Loucy (cell line): ENCODE data around the gene MIPEP.

Experiments used
- H2AFZ ChIP-seq: fragments of 200-600 bp; sonication (generic); 2 replicates; pipeline ENCODE4 v1.6.0; 2016; ENCODE audit warnings: antibody characterized with exemption, mild to moderate bottlenecking, low read length, moderate library complexity
- H3F3A ChIP-seq: fragments of 200-600 bp; 2 replicates; pipeline ENCODE4 v1.6.0; 2016; ENCODE audit warnings: antibody characterized with exemption, low read depth, mild to moderate bottlenecking
- H3K27me3 ChIP-seq: fragments of 200-600 bp; sonication (generic); 2 replicates; pipeline ENCODE4 v1.6.1; 2014; ENCODE audit warnings: low read length, mild to moderate bottlenecking; ENCODE audit not compliant: insufficient read depth, poor library complexity, severe bottlenecking
- H3K36me3 ChIP-seq: fragments of 200-600 bp; sonication (generic); 2 replicates; pipeline ENCODE4 v1.6.1; 2016; ENCODE audit warnings: low read length; ENCODE audit not compliant: insufficient read depth
- H3K4me1 ChIP-seq: fragments of 200-600 bp; sonication (generic); 2 replicates; pipeline ENCODE4 v1.5.1; 2014; ENCODE audit warnings: low read length, mild to moderate bottlenecking; ENCODE audit not compliant: insufficient read depth, poor library complexity, severe bottlenecking
- H3K4me2 ChIP-seq: fragments of 200-600 bp; sonication (generic); 2 replicates; pipeline ENCODE4 v1.6.0; 2014; ENCODE audit warnings: antibody characterized with exemption, low read length, low read depth, mild to moderate bottlenecking; ENCODE audit not compliant: poor library complexity, severe bottlenecking
- H3K4me3 ChIP-seq: fragments of 200-600 bp; sonication (generic); 2 replicates; pipeline ENCODE4 v1.5.1; 2014; ENCODE audit warnings: low read length, mild to moderate bottlenecking, mixed read lengths; ENCODE audit not compliant: poor library complexity, severe bottlenecking
- H3K79me2 ChIP-seq: fragments of 200-600 bp; sonication (generic); 2 replicates; pipeline ENCODE4 v1.6.1; 2014; ENCODE audit warnings: low read length; ENCODE audit not compliant: insufficient read depth
- H3K9ac ChIP-seq: fragments of 200-600 bp; sonication (generic); 2 replicates; pipeline ENCODE4 v1.6.0; 2014; ENCODE audit warnings: mild to moderate bottlenecking, low read depth, low read length, moderate library complexity; ENCODE audit not compliant: poor library complexity, severe bottlenecking
- H3K9me2 ChIP-seq: fragments of 200-600 bp; sonication (generic); replicated peaks from 2 replicates; pipeline ENCODE4 v1.6.1; 2016; ENCODE audit warnings: low read depth, low read length, mixed read lengths
- H3K9me3 ChIP-seq: fragments of 200-600 bp; sonication (generic); 2 replicates; pipeline ENCODE4 v1.6.1; 2014; ENCODE audit warnings: mild to moderate bottlenecking, antibody characterized with exemption, low read length, low read depth; ENCODE audit not compliant: insufficient read depth
- H4K20me1 ChIP-seq: fragments of 200-600 bp; sonication (generic); 2 replicates; pipeline ENCODE4 v1.6.0; 2014; ENCODE audit warnings: antibody characterized with exemption, low read length, mild to moderate bottlenecking; ENCODE audit not compliant: insufficient read depth, poor library complexity, severe bottlenecking
- EZH2phosphoT487 ChIP-seq: fragments of 200-600 bp; IDR thresholded peaks from 2 replicates; pipeline ENCODE4 v1.6.1; 2018; ENCODE audit warnings: antibody characterized with exemption, mild to moderate bottlenecking, moderate library complexity, borderline replicate concordance
- TF ChIP-seq, protein P1 (sequence below): fragments of 200-600 bp; sonication (generic); conservative IDR thresholded peaks from 2 replicates; pipeline ENCODE4 v1.5.1; 2014; ENCODE audit warnings: mild to moderate bottlenecking, antibody characterized with exemption, low read length

The MIPEP gene

DNA sequence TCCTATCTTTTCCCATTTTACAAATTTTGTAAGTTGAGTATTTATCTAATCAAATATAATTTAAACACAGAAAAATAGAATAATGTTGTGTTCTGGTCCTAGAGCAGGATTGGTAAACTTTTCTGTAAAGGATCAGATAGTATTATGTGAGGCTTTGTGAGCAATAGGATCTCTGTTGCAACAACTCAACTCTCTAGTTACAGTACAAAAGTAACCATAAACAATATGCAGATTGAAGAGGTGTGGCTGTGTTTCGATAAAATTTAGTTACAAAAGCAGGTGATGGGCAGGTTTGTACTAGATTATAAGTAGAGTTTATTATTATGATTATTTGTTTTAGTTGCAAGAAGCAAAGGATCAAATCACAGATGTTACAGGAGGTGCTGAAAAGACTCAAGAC, 23.3 kb upstream of the MIPEP start:
- Histone ChIP-seq H3K27me3 (no peaks in the 10 kb centered on the region), H4K20me1 (no peaks in the 10 kb centered on the region), H3K79me2 (no peaks in the 10 kb centered on the region), H3K9me3 (no peaks in the 10 kb centered on the region), H3K9me2 (no peaks in the 10 kb centered on the region), H3K36me3 (no peaks in the 10 kb centered on the region), H3K4me2 (no peak overlapping the region), H2AFZ (no peak overlapping the region), H3K4me1 (no peaks in the 10 kb centered on the region), H3F3A (no peaks in the 10 kb centered on the region), H3K4me3 (no peak overlapping the region), H3K9ac (no peak overlapping the region)
- TF ChIP-seq, protein P1, sequence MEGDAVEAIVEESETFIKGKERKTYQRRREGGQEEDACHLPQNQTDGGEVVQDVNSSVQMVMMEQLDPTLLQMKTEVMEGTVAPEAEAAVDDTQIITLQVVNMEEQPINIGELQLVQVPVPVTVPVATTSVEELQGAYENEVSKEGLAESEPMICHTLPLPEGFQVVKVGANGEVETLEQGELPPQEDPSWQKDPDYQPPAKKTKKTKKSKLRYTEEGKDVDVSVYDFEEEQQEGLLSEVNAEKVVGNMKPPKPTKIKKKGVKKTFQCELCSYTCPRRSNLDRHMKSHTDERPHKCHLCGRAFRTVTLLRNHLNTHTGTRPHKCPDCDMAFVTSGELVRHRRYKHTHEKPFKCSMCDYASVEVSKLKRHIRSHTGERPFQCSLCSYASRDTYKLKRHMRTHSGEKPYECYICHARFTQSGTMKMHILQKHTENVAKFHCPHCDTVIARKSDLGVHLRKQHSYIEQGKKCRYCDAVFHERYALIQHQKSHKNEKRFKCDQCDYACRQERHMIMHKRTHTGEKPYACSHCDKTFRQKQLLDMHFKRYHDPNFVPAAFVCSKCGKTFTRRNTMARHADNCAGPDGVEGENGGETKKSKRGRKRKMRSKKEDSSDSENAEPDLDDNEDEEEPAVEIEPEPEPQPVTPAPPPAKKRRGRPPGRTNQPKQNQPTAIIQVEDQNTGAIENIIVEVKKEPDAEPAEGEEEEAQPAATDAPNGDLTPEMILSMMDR, result no peak
- TF ChIP-seq EZH2phosphoT487, result no peak

DNA sequence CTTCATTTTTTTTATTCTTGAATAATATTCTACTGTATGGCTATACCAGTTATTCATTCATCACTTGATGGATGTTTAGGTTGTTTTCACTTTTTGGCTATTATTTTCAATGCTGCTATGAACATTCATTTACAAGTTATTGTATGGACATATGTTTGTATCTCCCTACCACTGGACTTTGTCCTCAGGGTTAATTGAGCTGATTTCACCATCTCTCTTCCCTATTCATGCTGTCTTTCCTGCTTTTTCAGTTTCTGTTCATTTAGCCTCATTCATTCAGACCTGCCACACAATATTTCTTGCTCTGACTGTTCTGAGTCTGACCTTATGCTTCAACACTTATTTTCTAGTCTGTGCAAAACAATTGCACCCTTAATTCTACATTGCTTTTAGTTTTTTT, 20.4 kb upstream of the MIPEP start:
- Histone ChIP-seq H2AFZ (no peak overlapping the region), H3K9me3 (no peaks in the 10 kb centered on the region), H3K36me3 (no peaks in the 10 kb centered on the region), H3K27me3 (no peaks in the 10 kb centered on the region), H3F3A (no peaks in the 10 kb centered on the region), H3K4me3 (no peak overlapping the region), H3K79me2 (no peaks in the 10 kb centered on the region), H4K20me1 (no peaks in the 10 kb centered on the region), H3K9me2 (no peaks in the 10 kb centered on the region), H3K9ac (no peak overlapping the region), H3K4me1 (no peaks in the 10 kb centered on the region), H3K4me2 (no peak overlapping the region)
- TF ChIP-seq, protein P1, result no peak
- no peak for TF ChIP-seq EZH2phosphoT487

DNA sequence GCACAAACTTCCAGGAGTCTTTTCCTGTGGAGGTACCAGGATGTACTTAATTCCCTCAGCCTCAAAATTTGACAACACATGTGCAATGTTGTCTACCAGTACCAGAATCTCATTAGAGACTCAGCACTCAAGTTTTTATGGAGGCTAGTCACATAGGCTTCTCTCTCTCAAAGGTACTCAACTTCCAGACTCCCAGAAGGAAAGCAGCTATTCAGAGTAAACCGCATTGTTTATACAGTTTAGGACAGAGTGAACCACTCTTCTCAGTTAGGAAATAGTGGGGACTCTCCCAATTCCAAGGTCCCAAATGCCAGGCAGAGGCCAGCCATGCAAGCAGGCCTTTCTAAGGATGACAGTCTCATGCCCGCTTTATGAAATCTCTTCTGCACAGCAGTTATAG, 16.6 kb upstream of the MIPEP start:
- H3K36me3 ChIP-seq, result no peaks in the 10 kb centered on the region
- H3K27me3 ChIP-seq, result no peaks in the 10 kb centered on the region
- H3F3A ChIP-seq, result no peaks in the 10 kb centered on the region
- no peaks in the 10 kb centered on the region for H3K79me2 ChIP-seq
- no peak overlapping the region for H3K4me3 ChIP-seq
- no peak overlapping the region for H3K4me2 ChIP-seq
- H2AFZ ChIP-seq, result no peak overlapping the region
- no peak overlapping the region for H3K9ac ChIP-seq
- H3K9me2 ChIP-seq, result no peaks in the 10 kb centered on the region
- H3K4me1 ChIP-seq, result no peaks in the 10 kb centered on the region
- no peak for TF ChIP-seq EZH2phosphoT487
- TF ChIP-seq, protein P1, result no peak
- H3K9me3 ChIP-seq, result no peaks in the 10 kb centered on the region
- no peaks in the 10 kb centered on the region for H4K20me1 ChIP-seq
